Trophoblast cell (in vitro differentiated cells and primary cell): ENCODE results near the gene SERPINA10.

Experiments used
- DNase-seq, 2 donors: peaks; one replicate each; pipeline ENCODE4 v3.0.0-alpha.2; 2016
- H2AFZ ChIP-seq: 2 replicates; pipeline ENCODE4 v1.6.1; 2013; ENCODE audit warnings: low read length, moderate library complexity, mild to moderate bottlenecking; ENCODE audit not compliant: insufficient read depth, poor library complexity
- H2AK5ac ChIP-seq: 2 replicates; pipeline ENCODE4 v1.6.1; 2013; ENCODE audit warnings: mild to moderate bottlenecking, low read length
- H2BK120ac ChIP-seq: 2 replicates; pipeline ENCODE4 v1.6.1; 2013; ENCODE audit warnings: low read length, mild to moderate bottlenecking, moderate library complexity; ENCODE audit not compliant: insufficient read depth, poor library complexity
- H2BK12ac ChIP-seq: 2 replicates; pipeline ENCODE4 v1.6.1; 2013; ENCODE audit warnings: mild to moderate bottlenecking, low read length, moderate library complexity
- H2BK5ac ChIP-seq: 2 replicates; pipeline ENCODE4 v1.6.1; 2013; ENCODE audit warnings: low read length, low read depth, moderate library complexity, mild to moderate bottlenecking; ENCODE audit not compliant: poor library complexity
- H3K14ac ChIP-seq: 2 replicates; pipeline ENCODE4 v1.6.1; 2013; ENCODE audit warnings: mild to moderate bottlenecking, low read length
- H3K18ac ChIP-seq: 2 replicates; pipeline ENCODE4 v1.6.1; 2013; ENCODE audit warnings: mild to moderate bottlenecking, low read length
- H3K23ac ChIP-seq: 2 replicates; pipeline ENCODE4 v1.6.1; 2013; ENCODE audit warnings: low read length
- H3K27ac ChIP-seq: 2 replicates; pipeline ENCODE4 v1.5.1; 2013; ENCODE audit warnings: low read depth, mild to moderate bottlenecking, inconsistent platforms, low read length, moderate library complexity
- H3K27me3 ChIP-seq: 2 replicates; pipeline ENCODE4 v1.6.1; 2013; ENCODE audit warnings: inconsistent platforms, mild to moderate bottlenecking, low read length, moderate library complexity; ENCODE audit not compliant: insufficient read depth
- H3K36me3 ChIP-seq, 2 experiments: 1 replicate in 1 of 2; 2 replicates in 1 of 2; pipeline ENCODE4 v1.6.1; 2013; ENCODE audit warnings: low read length in 2 of 2, mild to moderate bottlenecking in 2 of 2, moderate library complexity in 1 of 2; ENCODE audit not compliant: insufficient read depth in 2 of 2, control insufficient read depth in 1 of 2
- H3K4ac ChIP-seq: 2 replicates; pipeline ENCODE4 v1.6.1; 2013; ENCODE audit warnings: low read depth, mild to moderate bottlenecking, low read length, moderate library complexity
- H3K4me1 ChIP-seq, 2 experiments: 1 replicate in 1 of 2; 2 replicates in 1 of 2; pipeline ENCODE4 v1.6.1; 2013; ENCODE audit warnings: low read length in 2 of 2, mild to moderate bottlenecking in 2 of 2, moderate library complexity in 1 of 2; ENCODE audit not compliant: insufficient read depth in 2 of 2, control insufficient read depth in 1 of 2
- H3K4me2 ChIP-seq: 2 replicates; pipeline ENCODE4 v1.6.1; 2013; ENCODE audit warnings: inconsistent platforms, mild to moderate bottlenecking, low read length, moderate library complexity
- H3K4me3 ChIP-seq: 2 replicates; pipeline ENCODE4 v1.5.1; 2013; ENCODE audit warnings: mild to moderate bottlenecking, low read depth, low read length, inconsistent platforms
- H3K79me1 ChIP-seq: one replicate; pipeline ENCODE4 v1.6.1; 2013; ENCODE audit warnings: low read length
- H3K79me2 ChIP-seq: 2 replicates; pipeline ENCODE4 v1.6.1; 2013; ENCODE audit warnings: low read length, mild to moderate bottlenecking; ENCODE audit not compliant: control insufficient read depth, insufficient read depth, poor library complexity
- H3K9ac ChIP-seq: 2 replicates; pipeline ENCODE4 v1.6.1; 2013; ENCODE audit warnings: mild to moderate bottlenecking, low read length
- H3K9me3 ChIP-seq: 2 replicates; pipeline ENCODE4 v1.6.1; 2013; ENCODE audit warnings: low read depth, mild to moderate bottlenecking, control low read depth, inconsistent platforms, low read length; ENCODE audit not compliant: insufficient read depth
- H4K12ac ChIP-seq: 2 replicates; pipeline ENCODE4 v1.6.1; 2013; ENCODE audit warnings: low read depth, mild to moderate bottlenecking, low read length, moderate library complexity
- H4K8ac ChIP-seq: 2 replicates; pipeline ENCODE4 v1.6.1; 2013; ENCODE audit warnings: low read depth, mild to moderate bottlenecking, low read length, moderate library complexity
- H4K91ac ChIP-seq: one replicate; pipeline ENCODE4 v1.6.1; 2013; ENCODE audit warnings: low read depth, mild to moderate bottlenecking, low read length, moderate library complexity
- WGBS: extraction: QIAGEN DNeasy Blood & Tissue Kit; methylation state at CpG from one replicate; pipeline ENCODE4 v1.1.7; 2013; ENCODE audit warnings: missing lambda C conversion rate; ENCODE audit not compliant: insufficient read length, insufficient coverage; ENCODE audit errors: extremely low coverage; 5-methylcytosine and 5-hydroxymethylcytosine counted together

SERPINA10 gene

DNA sequence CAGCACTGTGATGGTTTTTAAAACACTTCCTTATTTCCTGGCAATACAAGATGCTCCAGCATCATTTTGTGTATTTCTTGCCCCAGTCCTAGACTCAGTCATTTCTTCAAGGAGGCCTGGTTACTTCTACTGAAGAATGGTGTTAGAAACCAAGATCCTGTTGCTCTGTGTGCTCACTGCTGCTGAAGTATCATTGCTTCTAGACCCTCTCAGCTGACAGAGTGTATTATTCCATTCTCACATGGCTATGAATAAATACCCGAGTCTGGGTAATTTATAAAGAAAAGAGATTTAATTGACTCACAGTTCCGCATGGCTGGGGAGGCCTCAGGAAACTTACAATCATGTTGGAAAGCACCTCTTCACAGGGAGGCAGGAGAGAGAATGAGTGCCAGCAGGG, 45.0 kb upstream of the SERPINA10 start:
- no peaks in the 10 kb centered on the region for H3K36me3 ChIP-seq
- H3K27ac ChIP-seq = no peak overlapping the region
- H3K4ac ChIP-seq = no peak overlapping the region
- H3K9me3 ChIP-seq = no peaks in the 10 kb centered on the region
- no peak overlapping the region for H4K12ac ChIP-seq
- H2AFZ ChIP-seq = no peak overlapping the region
- H3K79me1 ChIP-seq = no peaks in the 10 kb centered on the region
- no peak overlapping the region for H4K91ac ChIP-seq
- no peak overlapping the region for H3K18ac ChIP-seq
- H2BK120ac ChIP-seq = no peak overlapping the region
- H4K8ac ChIP-seq = no peak overlapping the region
- no peaks in the 10 kb centered on the region for H3K4me1 ChIP-seq
- H3K23ac ChIP-seq = no peak overlapping the region
- H2AK5ac ChIP-seq = no peak overlapping the region
- no peak overlapping the region for H2BK12ac ChIP-seq
- H3K4me2 ChIP-seq = no peak overlapping the region
- H3K79me2 ChIP-seq = no peaks in the 10 kb centered on the region
- no peak overlapping the region for H3K9ac ChIP-seq
- H3K14ac ChIP-seq = no peak overlapping the region
- H2BK5ac ChIP-seq = no peak overlapping the region
- no peak overlapping the region for H3K4me3 ChIP-seq
- no peak for DNase-seq
- H3K27me3 ChIP-seq = no peaks in the 10 kb centered on the region
- WGBS = no CpG with 5 or more reads among the region's 2 CpGs

DNA sequence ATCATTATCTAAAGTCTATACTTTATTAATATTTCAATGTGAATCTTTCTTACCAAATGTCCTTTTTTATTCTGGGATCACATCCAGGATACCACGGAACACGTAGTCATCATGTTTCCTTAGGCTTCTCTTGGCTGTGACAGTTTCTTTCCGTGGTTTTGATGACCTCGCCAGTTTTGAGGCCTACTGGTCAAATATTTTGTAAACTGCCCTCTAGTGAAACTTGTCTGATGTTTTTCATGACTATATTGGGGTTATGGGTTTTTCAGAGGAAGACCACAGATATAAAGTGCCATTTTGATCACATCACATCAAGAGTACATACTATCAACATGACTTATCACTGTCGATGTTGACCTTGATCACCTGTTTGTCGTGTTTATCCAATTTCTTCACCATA, 44.2 kb upstream of the SERPINA10 start:
- DNase-seq = no peak
- WGBS = no CpG with 5 or more reads among the region's 6 CpGs
- no peak overlapping the region for H2AFZ ChIP-seq
- H3K27me3 ChIP-seq = no peaks in the 10 kb centered on the region
- H4K91ac ChIP-seq = no peak overlapping the region
- no peaks in the 10 kb centered on the region for H3K79me2 ChIP-seq
- no peak overlapping the region for H2AK5ac ChIP-seq
- H3K14ac ChIP-seq = no peak overlapping the region
- no peak overlapping the region for H4K12ac ChIP-seq
- no peaks in the 10 kb centered on the region for H3K9me3 ChIP-seq
- no peak overlapping the region for H3K4me2 ChIP-seq
- H3K9ac ChIP-seq = no peak overlapping the region
- no peaks in the 10 kb centered on the region for H3K4me1 ChIP-seq
- H2BK5ac ChIP-seq = no peak overlapping the region
- H3K36me3 ChIP-seq = no peaks in the 10 kb centered on the region
- H3K18ac ChIP-seq = no peak overlapping the region
- H3K4me3 ChIP-seq = no peak overlapping the region
- no peak overlapping the region for H3K27ac ChIP-seq
- no peak overlapping the region for H2BK12ac ChIP-seq
- H3K4ac ChIP-seq = no peak overlapping the region
- no peak overlapping the region for H4K8ac ChIP-seq
- no peaks in the 10 kb centered on the region for H3K79me1 ChIP-seq
- no peak overlapping the region for H2BK120ac ChIP-seq
- H3K23ac ChIP-seq = no peak overlapping the region

DNA sequence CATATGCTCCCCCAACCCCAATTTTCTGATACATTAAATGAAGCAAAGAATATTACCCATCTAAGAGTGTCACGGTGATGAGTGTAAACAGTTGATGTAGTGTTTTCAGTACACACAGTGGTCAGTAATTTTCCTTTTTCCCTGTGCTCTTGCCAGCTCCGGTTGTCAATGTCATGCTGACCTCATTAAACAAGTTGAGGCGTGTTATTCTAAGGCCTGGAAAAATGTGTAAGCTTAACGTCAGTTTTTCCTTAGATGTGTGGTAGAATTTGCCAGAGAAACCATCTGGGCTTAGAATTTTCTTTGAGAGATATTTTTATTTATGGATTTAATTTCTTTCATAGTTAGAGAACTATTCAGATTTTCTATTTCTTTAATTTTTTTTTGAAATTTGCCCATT, 41.8 kb upstream of the SERPINA10 start:
- WGBS = no CpG with 5 or more reads among the region's 4 CpGs
- Histone ChIP-seq H4K12ac (no peak overlapping the region), H2BK5ac (no peak overlapping the region), H2BK120ac (no peak overlapping the region), H3K27ac (no peak overlapping the region), H3K23ac (no peak overlapping the region), H3K4me3 (no peak overlapping the region), H3K79me1 (no peaks in the 10 kb centered on the region), H3K9me3 (no peaks in the 10 kb centered on the region), H2AK5ac (no peak overlapping the region), H4K8ac (no peak overlapping the region), H3K27me3 (no peaks in the 10 kb centered on the region), H2AFZ (no peak overlapping the region), H3K79me2 (no peaks in the 10 kb centered on the region), H3K36me3 (no peaks in the 10 kb centered on the region), H3K14ac (no peak overlapping the region), H3K18ac (no peak overlapping the region), H2BK12ac (no peak overlapping the region), H3K4me1 (no peaks in the 10 kb centered on the region), H3K4me2 (no peak overlapping the region), H3K4ac (no peak overlapping the region), H3K9ac (no peak overlapping the region), H4K91ac (no peak overlapping the region)
- no peak for DNase-seq

DNA sequence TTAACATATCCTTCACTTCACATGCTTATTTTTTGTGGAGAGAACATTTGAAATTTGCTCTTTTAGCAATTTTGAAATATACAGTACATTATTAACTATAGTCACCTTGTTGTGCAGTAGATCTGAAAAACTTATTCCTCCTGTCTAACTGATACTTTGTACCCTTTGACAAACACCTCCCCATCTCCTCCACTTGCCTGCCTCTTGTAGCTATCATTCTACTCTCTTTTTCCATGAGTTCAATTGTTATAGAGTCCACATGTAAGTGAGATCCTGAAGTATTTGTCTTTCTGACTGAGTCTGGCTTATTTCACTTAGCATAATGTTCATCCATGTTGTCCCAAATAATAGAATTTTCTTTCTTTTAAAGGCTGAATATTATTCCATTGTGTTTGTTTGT, 39.5 kb upstream of the SERPINA10 start:
- no peak overlapping the region for H3K14ac ChIP-seq
- H3K27me3 ChIP-seq = no peaks in the 10 kb centered on the region
- H2BK12ac ChIP-seq = no peak overlapping the region
- H2BK120ac ChIP-seq = no peak overlapping the region
- no peak overlapping the region for H4K12ac ChIP-seq
- H3K4me2 ChIP-seq = no peak overlapping the region
- no peak overlapping the region for H2AK5ac ChIP-seq
- no peak overlapping the region for H2AFZ ChIP-seq
- no peak overlapping the region for H4K91ac ChIP-seq
- H3K27ac ChIP-seq = no peak overlapping the region
- no peak overlapping the region for H3K18ac ChIP-seq
- no peaks in the 10 kb centered on the region for H3K9me3 ChIP-seq
- no peak overlapping the region for H4K8ac ChIP-seq
- H3K36me3 ChIP-seq = no peaks in the 10 kb centered on the region
- no peak overlapping the region for H3K4me3 ChIP-seq
- no peaks in the 10 kb centered on the region for H3K79me2 ChIP-seq
- no peak overlapping the region for H2BK5ac ChIP-seq
- no peaks in the 10 kb centered on the region for H3K79me1 ChIP-seq
- no peak for DNase-seq
- no peak overlapping the region for H3K4ac ChIP-seq
- no peak overlapping the region for H3K23ac ChIP-seq
- H3K4me1 ChIP-seq = no peaks in the 10 kb centered on the region
- H3K9ac ChIP-seq = no peak overlapping the region
